BLaER1 treated with 17β-estradiol and CSF1 and Interleukin-3, amounts not matched to agents 10 nM and 100 nM (cell line): Measurements from ENCODE around the gene PTK7.
A peak's percentile ranks its signal among the peaks of the same experiment; 100 is the strongest.

ENCODE experiments used
- H3K27ac ChIP-seq, 11 experiments: shearing (Covaris generic); formaldehyde crosslinking; 2 replicates each; pipeline ENCODE4 v1.8.1; 2022
- H3K27me3 ChIP-seq, 11 experiments: shearing (Covaris generic); formaldehyde crosslinking; 2 replicates each; pipeline ENCODE4 v1.8.1; 2022
- H3K36me3 ChIP-seq, 11 experiments: shearing (Covaris generic); formaldehyde crosslinking; 2 replicates each; pipeline ENCODE4 v1.8.1; 2022
- H3K4me1 ChIP-seq, 10 experiments: shearing (Covaris generic); formaldehyde crosslinking; 2 replicates each; pipeline ENCODE4 v1.8.1; 2022
- H3K4me2 ChIP-seq, 11 experiments: shearing (Covaris generic); formaldehyde crosslinking; 2 replicates each; pipeline ENCODE4 v1.8.1; 2022
- H3K4me3 ChIP-seq, 10 experiments: shearing (Covaris generic); formaldehyde crosslinking; 2 replicates each; pipeline ENCODE4 v1.8.1; 2022
- H3K9ac ChIP-seq, 11 experiments: shearing (Covaris generic); formaldehyde crosslinking; 2 replicates each; pipeline ENCODE4 v1.8.1; 2022
- H3K9me3 ChIP-seq, 11 experiments: shearing (Covaris generic); formaldehyde crosslinking; replicated peaks in 1 of 11; 2 replicates each; pipeline ENCODE4 v1.8.1; 2022
- H4K20me1 ChIP-seq, 11 experiments: shearing (Covaris generic); formaldehyde crosslinking; 2 replicates each; pipeline ENCODE4 v1.8.1; 2022
- Cebpa-rat ChIP-seq, 11 experiments: shearing (Covaris generic); IDR thresholded peaks; 2 replicates each; pipeline ENCODE4 v1.8.1; 2022

The PTK7 gene

DNA sequence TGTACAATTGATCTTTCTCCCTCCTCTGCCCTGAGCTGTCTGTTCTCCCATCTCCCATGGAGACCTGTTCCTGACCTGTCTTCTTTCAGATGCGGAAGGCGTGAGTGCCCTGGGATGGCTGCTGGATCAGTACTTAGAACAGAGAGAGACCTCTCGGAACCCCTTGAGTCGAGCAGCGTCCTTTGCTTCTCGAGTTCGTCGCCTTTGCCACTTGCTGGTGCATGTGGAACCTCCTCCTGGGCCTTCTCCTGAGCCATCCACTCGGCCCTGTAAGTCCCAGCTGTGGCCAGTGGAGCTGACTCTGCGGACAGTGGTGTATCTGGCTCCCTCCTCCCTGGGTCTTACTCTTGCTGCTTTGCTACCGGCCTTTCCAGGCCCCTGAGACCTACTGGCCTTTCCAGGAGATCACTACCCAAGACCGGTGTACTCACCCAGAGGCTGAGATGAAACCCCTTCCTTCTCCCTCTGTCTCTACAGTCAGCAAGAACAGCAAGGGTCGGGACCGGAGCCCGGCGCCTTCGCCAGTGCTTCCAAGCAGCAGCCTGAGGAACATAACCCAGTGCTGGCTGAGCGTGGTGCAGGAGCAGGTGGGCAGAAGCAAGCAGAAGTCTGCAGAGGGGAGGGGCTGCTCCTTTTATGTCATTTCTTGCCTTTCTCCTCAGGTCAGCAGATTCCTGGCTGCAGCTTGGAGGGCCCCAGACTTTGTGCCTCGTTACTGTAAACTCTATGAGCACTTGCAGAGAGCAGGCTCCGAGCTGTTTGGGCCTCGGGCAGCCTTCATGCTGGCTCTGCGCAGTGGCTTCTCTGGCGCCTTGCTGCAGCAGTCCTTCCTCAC lies 128.4 kb downstream of the PTK7 start:
- TF ChIP-seq Cebpa-rat (IDR thresholded peaks at IDR 0.05), result no peak
- H3K27ac ChIP-seq, result no peak overlapping the region
- H3K4me3 ChIP-seq, result no peak overlapping the region
- no peak overlapping the region for H3K4me2 ChIP-seq
- H3K27me3 ChIP-seq, result no peaks in the 10 kb centered on the region
- H3K4me1 ChIP-seq, result peaks cover 0 to under 1% (median 0%) of the 10 kb centered on the region in 10 experiments; a peak in 2 of 20 replicates
- peaks cover 17 to 70% (median 48%) of the 10 kb centered on the region in 11 experiments; a peak in 21 of 22 replicates for H3K36me3 ChIP-seq
- H4K20me1 ChIP-seq, result peaks cover 0 to 7% (median 0%) of the 10 kb centered on the region in 11 experiments; a peak in 1 of 22 replicates
- 0 out of 22 replicates have a peak overlapping the region, but pooled peaks of 1 of the 11 experiments have one; percentile 8 for H3K9ac ChIP-seq
- no peaks in the 10 kb centered on the region for H3K9me3 ChIP-seq

- Histone ChIP-seq H3K4me1 (no peaks in the 10 kb centered on the region), H3K27ac (no peak overlapping the region), H3K4me2 (no peak overlapping the region), H3K9ac (no peak overlapping the region), H4K20me1 (peaks cover 0 to 7% (median 0%) of the 10 kb centered on the region in 11 experiments; a peak in 1 of 22 replicates), H3K4me3 (no peak overlapping the region), H3K27me3 (no peaks in the 10 kb centered on the region), H3K9me3 (no peaks in the 10 kb centered on the region), H3K36me3 (peaks cover 8 to 59% (median 34%) of the 10 kb centered on the region in 11 experiments; a peak in 21 of 22 replicates)
- no peak for TF ChIP-seq Cebpa-rat (IDR thresholded peaks at IDR 0.05)
Measured at GRCh38 chr6:43205849-43206248, 129.7 kb downstream of the PTK7 start.

DNA sequence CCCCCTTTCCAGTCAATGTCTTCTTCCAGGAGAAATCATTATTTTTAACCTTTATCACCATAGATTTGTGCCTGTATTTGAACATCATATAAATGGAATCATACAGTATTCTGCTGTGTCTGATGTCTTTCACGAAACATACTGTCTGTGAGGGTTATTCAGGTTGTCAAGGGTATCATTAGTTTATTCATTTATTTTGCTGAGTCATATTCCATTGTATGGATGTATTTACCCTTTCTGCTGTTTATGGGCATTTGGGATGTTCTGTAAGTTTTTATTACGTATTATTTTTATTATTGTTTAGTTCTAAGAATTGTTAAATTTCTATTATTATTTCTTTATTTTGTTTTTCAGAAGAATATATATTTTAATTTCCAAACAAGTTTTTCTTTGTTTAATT lies 131.2 kb downstream of the PTK7 start:
- Histone ChIP-seq H3K36me3 (peaks cover 6 to 51% (median 30%) of the 10 kb centered on the region in 11 experiments; a peak in 19 of 22 replicates), H3K4me3 (no peak overlapping the region), H3K27ac (no peak overlapping the region), H3K4me2 (no peak overlapping the region), H4K20me1 (peaks cover 0 to 7% (median 0%) of the 10 kb centered on the region in 11 experiments; a peak in 1 of 22 replicates), H3K27me3 (no peaks in the 10 kb centered on the region), H3K9ac (no peak overlapping the region), H3K4me1 (no peaks in the 10 kb centered on the region), H3K9me3 (no peaks in the 10 kb centered on the region)
- TF ChIP-seq Cebpa-rat (IDR thresholded peaks at IDR 0.05), result no peak
